SH-SY5Y (cell line): ENCODE measurements around the gene EGFR.

Experiments used
- GATA2 ChIP-seq: IDR thresholded peaks from 2 replicates; pipeline ENCODE4 v1.6.1; 2011; ENCODE audit warnings: mild to moderate bottlenecking, low read depth, low read length
- GATA3 ChIP-seq: IDR thresholded peaks from 2 replicates; pipeline ENCODE4 v1.6.1; 2011; ENCODE audit warnings: low read depth, mild to moderate bottlenecking, low read length, moderate library complexity

- TF ChIP-seq GATA3 (no peak), GATA2 (no peak)
Observed at GRCh38 chr7:55156919-55157763, 138.3 kb downstream of the EGFR start.
